Small intestine (tissue), 7 donors: ENCODE results near the gene GPN2. TPM values are rescaled to one million over a fixed set of nuclear protein-coding genes. Genes with fewer than 3 reads are reported as not detected.
"Not testable (repeated sequence)": the region's sequence is repeated elsewhere in the genome, so short reads cannot be mapped to it uniquely, and the experiment has no call there.

Source experiments
- DNase-seq, 2 donors: peaks; one replicate each; pipeline versions ENCODE4 v3.0.0 to v3.0.0-alpha.2; 2013
- FAIRE-seq: peaks from 2 replicates; lab custom pipeline; 2012; peaks lifted over from hg19 to GRCh38; lab: Jason Lieb, UNC
- H3K27ac ChIP-seq, 3 donors: one replicate each; pipeline ENCODE4 v1.5.1; 2013; ENCODE audit warnings: low read length in 2 of 3, mild to moderate bottlenecking in 2 of 3, control low read depth in 1 of 3, inconsistent platforms in 1 of 3, low read depth in 1 of 3, moderate library complexity in 1 of 3
- H3K27me3 ChIP-seq, 3 donors: one replicate each; pipeline ENCODE4 v1.6.1; 2013; ENCODE audit warnings: low read length in 3 of 3, inconsistent platforms in 1 of 3; ENCODE audit not compliant: control insufficient read depth in 3 of 3, insufficient read depth in 3 of 3
- H3K36me3 ChIP-seq, 3 donors: one replicate each; pipeline ENCODE4 v1.6.1; 2013; ENCODE audit warnings: low read length in 3 of 3, inconsistent platforms in 1 of 3, low read depth in 1 of 3, mild to moderate bottlenecking in 1 of 3, moderate library complexity in 1 of 3; ENCODE audit not compliant: control insufficient read depth in 3 of 3, insufficient read depth in 2 of 3
- H3K4me1 ChIP-seq, 3 donors: one replicate each; pipeline ENCODE4 v1.6.1; 2013; ENCODE audit warnings: low read length in 2 of 3, inconsistent platforms in 1 of 3, low read depth in 1 of 3, mild to moderate bottlenecking in 1 of 3, moderate library complexity in 1 of 3; ENCODE audit not compliant: control insufficient read depth in 3 of 3, insufficient read depth in 2 of 3
- H3K4me3 ChIP-seq, 3 donors: one replicate each; pipeline ENCODE4 v1.5.1; 2013; ENCODE audit warnings: low read length in 3 of 3, control low read depth in 1 of 3, inconsistent platforms in 1 of 3, low read depth in 1 of 3, mild to moderate bottlenecking in 1 of 3, moderate library complexity in 1 of 3
- H3K9me3 ChIP-seq, 2 donors: one replicate each; pipeline ENCODE4 v1.6.1; 2013; ENCODE audit warnings: low read depth in 1 of 2, low read length in 1 of 2; ENCODE audit not compliant: control insufficient read depth in 2 of 2, insufficient read depth in 1 of 2
- WGBS, 3 donors: extraction: QIAGEN DNeasy Blood & Tissue Kit; methylation state at CpG; one replicate each; pipeline ENCODE4 v1.1.7; 2013; 5-methylcytosine and 5-hydroxymethylcytosine counted together
- polyA plus RNA-seq, 4 donors: library from polyadenylated mRNA; stranded (reverse) in 3 of 4; unstranded in 1 of 4; fragments of 200-250 nt in 3 of 4; fragments of 120-200 nt in 1 of 4; gene quantifications; one replicate each; pipeline versions ENCODE4 v1.2.1 to v1.2.3, GENCODE V29; 2013
- donor health status: healthy with polysubstance abuse.
- donor health status: control.
- donor health status: control.
- donor health status: Bipolar disorder and iron deficiency.
- donor health status: healthy.

The GPN2 gene
- polyA plus RNA-seq, 4 donors: 13.5 to 29.1 (median 20.0) TPM

GRCh38 chr1:26839339-26839722 lies 50.8 kb downstream of the GPN2 start:
- H3K27ac ChIP-seq: peak overlapping the region in 1 of 3 donors; percentile 70

GRCh38 chr1:26838474-26839338 lies 51.4 kb downstream of the GPN2 start:
- Histone ChIP-seq H3K27ac (peak overlapping the region in 1 of 3 donors; percentile 70), H3K4me3 (no peak overlapping the region), H3K27me3 (no peaks in the 10 kb centered on the region), H3K9me3 (no peaks in the 10 kb centered on the region), H3K36me3 (peaks cover 9 to 73% (median 11%) of the 10 kb centered on the region in 3 donors), H3K4me1 (no peaks in the 10 kb centered on the region)
- no peak for FAIRE-seq
- 59 to 82% (median 73%) methylated on average over 8 of the region's 8 CpGs for WGBS, 3 donors
- no peak for DNase-seq

More at GRCh38 chr1:26839339-26839722, 50.8 kb downstream of the GPN2 start:
- H3K36me3 ChIP-seq: peaks cover 7 to 69% (median 9%) of the 10 kb centered on the region in 3 donors
- FAIRE-seq: no peak
- no peak overlapping the region for H3K4me3 ChIP-seq
- 62 to 92% (median 91%) methylated on average over 1 of the region's 1 CpG for WGBS, 3 donors
- DNase-seq: no peak
- H3K27me3 ChIP-seq: no peaks in the 10 kb centered on the region
- no peaks in the 10 kb centered on the region for H3K4me1 ChIP-seq
- no peaks in the 10 kb centered on the region for H3K9me3 ChIP-seq

GRCh38 chr1:26837665-26838064 lies 52.4 kb downstream of the GPN2 start:
- 92 to 97% (median 96%) methylated on average over 5 of the region's 5 CpGs for WGBS, 3 donors
- DNase-seq, H3K4me3 ChIP-seq, H3K27me3 ChIP-seq, FAIRE-seq, H3K9me3 ChIP-seq, H3K4me1 ChIP-seq: not testable (repeated sequence)
- peaks cover 10 to 72% (median 12%) of the 10 kb centered on the region in 3 donors for H3K36me3 ChIP-seq
- peak overlapping the region in 1 of 3 donors; percentile 32 for H3K27ac ChIP-seq

- H3K27ac ChIP-seq: peak overlapping the region in 2 of 3 donors; percentile 68 to 94
- FAIRE-seq: no peak
- WGBS, 3 donors: 71 to 88% (median 71%) methylated on average over 22 to 23 of the region's 23 CpGs
- no peaks in the 10 kb centered on the region for H3K27me3 ChIP-seq
- peak in 1 of 2 donors; percentile 69 for DNase-seq
- no peaks in the 10 kb centered on the region for H3K9me3 ChIP-seq
- no peak overlapping the region for H3K4me3 ChIP-seq
- H3K36me3 ChIP-seq: peaks cover 8 to 70% (median 12%) of the 10 kb centered on the region in 3 donors
- no peaks in the 10 kb centered on the region for H3K4me1 ChIP-seq
Observed at GRCh38 chr1:26833432-26834405, 56.4 kb downstream of the GPN2 start.

GRCh38 chr1:26832249-26832960 lies 57.7 kb downstream of the GPN2 start:
- 87 to 91% (median 91%) methylated on average over 16 of the region's 16 CpGs for WGBS, 3 donors

GRCh38 chr1:26831546-26832248 lies 58.4 kb downstream of the GPN2 start:
- DNase-seq (no peak), FAIRE-seq (no peak)
- H3K36me3 ChIP-seq: peaks cover 8 to 63% (median 12%) of the 10 kb centered on the region in 3 donors
- peak overlapping the region in 1 of 3 donors; percentile 12 for H3K27ac ChIP-seq
- H3K4me3 ChIP-seq: no peak overlapping the region
- no peaks in the 10 kb centered on the region for H3K27me3 ChIP-seq
- peaks cover 3 to 11% (median 9%) of the 10 kb centered on the region in 3 donors for H3K4me1 ChIP-seq
- no peaks in the 10 kb centered on the region for H3K9me3 ChIP-seq
- WGBS, 3 donors: 51 to 69% (median 54%) methylated on average over 3 of the region's 3 CpGs

More at GRCh38 chr1:26832249-26832960, 57.7 kb downstream of the GPN2 start:
- H3K4me3 ChIP-seq: no peak overlapping the region
- FAIRE-seq (no peak), DNase-seq (no peak)
- peaks cover 3 to 9% (median 9%) of the 10 kb centered on the region in 3 donors for H3K4me1 ChIP-seq
- H3K27ac ChIP-seq: peak overlapping the region in 2 of 3 donors; percentile 12 to 94
- H3K36me3 ChIP-seq: peaks cover 8 to 63% (median 12%) of the 10 kb centered on the region in 3 donors
- H3K27me3 ChIP-seq: no peaks in the 10 kb centered on the region
- H3K9me3 ChIP-seq: no peaks in the 10 kb centered on the region

- Histone ChIP-seq H3K27me3 (no peaks in the 10 kb centered on the region), H3K9me3 (no peaks in the 10 kb centered on the region), H3K4me1 (peaks cover 4 to 13% (median 9%) of the 10 kb centered on the region in 3 donors), H3K36me3 (peaks cover 8 to 58% (median 9%) of the 10 kb centered on the region in 3 donors), H3K4me3 (no peak overlapping the region), H3K27ac (peak overlapping the region in 1 of 3 donors; percentile 11)
- no peak for DNase-seq
- 94 to 95% (median 95%) methylated on average over 3 of the region's 3 CpGs for WGBS, 3 donors
- no peak for FAIRE-seq
Observed at GRCh38 chr1:26831059-26831458, 59.0 kb downstream of the GPN2 start.
